Lung (tissue), 16 donors: ENCODE measurements around the gene MEIS2. TPM values are rescaled to one million over a fixed set of nuclear protein-coding genes. Genes with fewer than 3 reads are reported as not detected.
A peak's percentile ranks its signal among the peaks of the same experiment; 100 is the strongest.

ENCODE experiments used
- ATAC-seq: fragments of 200-7000 bp; cut with Tn5 transposase; one replicate; pipeline ENCODE4 v1.9.1; 2020; ENCODE audit warnings: moderate number of reproducible peaks; ENCODE audit not compliant: insufficient read depth, low FRiP score
- DNase-seq, 3 donors: peaks; one replicate each; pipeline ENCODE4 v3.0.0-alpha.2; 2013 to 2017
- H3K27ac ChIP-seq, 2 donors: one replicate each; pipeline ENCODE4 v1.5.1; 2013; ENCODE audit warnings: mild to moderate bottlenecking in 2 of 2, moderate library complexity in 2 of 2, control low read depth in 1 of 2, inconsistent platforms in 1 of 2, low read depth in 1 of 2, low read length in 1 of 2
- H3K27me3 ChIP-seq, 3 donors: one replicate each; pipeline ENCODE4 v1.5.1; 2013; ENCODE audit warnings: low read length in 2 of 3; ENCODE audit not compliant: control insufficient read depth in 3 of 3, insufficient read depth in 3 of 3
- H3K36me3 ChIP-seq, 4 donors: one replicate each; pipeline ENCODE4 v1.5.1; 2013; ENCODE audit warnings: low read length in 4 of 4, mild to moderate bottlenecking in 1 of 4, moderate library complexity in 1 of 4; ENCODE audit not compliant: control insufficient read depth in 4 of 4, insufficient read depth in 4 of 4
- H3K4me1 ChIP-seq, 5 donors: one replicate each; pipeline ENCODE4 v1.5.1; 2013; ENCODE audit warnings: low read length in 5 of 5, mild to moderate bottlenecking in 2 of 5, moderate library complexity in 1 of 5; ENCODE audit not compliant: control insufficient read depth in 5 of 5, insufficient read depth in 5 of 5
- H3K4me3 ChIP-seq: one replicate; pipeline ENCODE4 v1.5.1; 2013; ENCODE audit warnings: mild to moderate bottlenecking, control low read depth, moderate library complexity
- H3K9ac ChIP-seq, 2 donors: one replicate each; pipeline ENCODE4 v1.5.1; 2013; ENCODE audit warnings: low read length in 2 of 2, control low read depth in 1 of 2; ENCODE audit not compliant: insufficient read depth in 1 of 2
- H3K9me3 ChIP-seq, 4 donors: one replicate each; pipeline ENCODE4 v1.5.1; 2013; ENCODE audit warnings: low read length in 3 of 4, mild to moderate bottlenecking in 1 of 4, moderate library complexity in 1 of 4; ENCODE audit not compliant: control insufficient read depth in 4 of 4, insufficient read depth in 3 of 4
- WGBS, 2 donors: extraction: QIAGEN DNeasy Blood & Tissue Kit; methylation state at CpG; one replicate each; pipeline ENCODE4 v1.1.7; 2013; 5-methylcytosine and 5-hydroxymethylcytosine counted together
- long read RNA-seq, 5 donors: transcript quantifications; one replicate each; lab custom pipeline, GENCODE V29; 2026
- polyA plus RNA-seq, 2 donors: library from polyadenylated mRNA; stranded (reverse); fragments of 200-250 nt; gene quantifications; one replicate each; pipeline ENCODE4 v1.2.1, GENCODE V29; 2013
- total RNA-seq, 2 donors: library from RNA; depleted of rRNA in 1 of 2; stranded (reverse); fragments of >200 nt in 1 of 2; gene quantifications; one replicate each; pipeline ENCODE4 v1.2.1, GENCODE V29; 2014 to 2021
- TF ChIP-seq, protein P1 (sequence below): IDR thresholded peaks from 2 replicates; pipeline ENCODE4 v1.5.1; 2012; ENCODE audit warnings: mild to moderate bottlenecking; ENCODE audit errors: control extremely low read depth, extremely low read depth
- donor health status: control.
- donor health status: control.
- donor health status: Bipolar disorder and iron deficiency.
- donor health status: healthy.
- donor health status: DM: yes; HTN: yes; CAD: no.

The MEIS2 gene
- total RNA-seq (10 to 100 TPM; 18.9 to 47.5 TPM), polyA plus RNA-seq (1 to 10 TPM; 5.6 to 8.4 TPM)
- long read RNA-seq, donor 1, full-length matches to known transcripts = 3 of 3 reads
- long read RNA-seq, donor 1, partial matches to known transcripts = 0 of 3 reads
- long read RNA-seq, donor 1, other reads (novel, unspliced or antisense) = 0 of 3 reads
- long read RNA-seq, donor 2, partial matches to known transcripts = 6 of 6 reads
- long read RNA-seq, donor 2, other reads (novel, unspliced or antisense) = 0 of 6 reads
- long read RNA-seq, donor 3, partial matches to known transcripts = 0 of 2 reads
- long read RNA-seq, donor 3, other reads (novel, unspliced or antisense) = 0 of 2 reads
- long read RNA-seq, donor 4 = 0 reads
- long read RNA-seq, donor 5, full-length matches to known transcripts = 7 of 7 reads
- long read RNA-seq, donor 5, partial matches to known transcripts = 0 of 7 reads
- long read RNA-seq, donor 5, other reads (novel, unspliced or antisense) = 0 of 7 reads

DNA sequence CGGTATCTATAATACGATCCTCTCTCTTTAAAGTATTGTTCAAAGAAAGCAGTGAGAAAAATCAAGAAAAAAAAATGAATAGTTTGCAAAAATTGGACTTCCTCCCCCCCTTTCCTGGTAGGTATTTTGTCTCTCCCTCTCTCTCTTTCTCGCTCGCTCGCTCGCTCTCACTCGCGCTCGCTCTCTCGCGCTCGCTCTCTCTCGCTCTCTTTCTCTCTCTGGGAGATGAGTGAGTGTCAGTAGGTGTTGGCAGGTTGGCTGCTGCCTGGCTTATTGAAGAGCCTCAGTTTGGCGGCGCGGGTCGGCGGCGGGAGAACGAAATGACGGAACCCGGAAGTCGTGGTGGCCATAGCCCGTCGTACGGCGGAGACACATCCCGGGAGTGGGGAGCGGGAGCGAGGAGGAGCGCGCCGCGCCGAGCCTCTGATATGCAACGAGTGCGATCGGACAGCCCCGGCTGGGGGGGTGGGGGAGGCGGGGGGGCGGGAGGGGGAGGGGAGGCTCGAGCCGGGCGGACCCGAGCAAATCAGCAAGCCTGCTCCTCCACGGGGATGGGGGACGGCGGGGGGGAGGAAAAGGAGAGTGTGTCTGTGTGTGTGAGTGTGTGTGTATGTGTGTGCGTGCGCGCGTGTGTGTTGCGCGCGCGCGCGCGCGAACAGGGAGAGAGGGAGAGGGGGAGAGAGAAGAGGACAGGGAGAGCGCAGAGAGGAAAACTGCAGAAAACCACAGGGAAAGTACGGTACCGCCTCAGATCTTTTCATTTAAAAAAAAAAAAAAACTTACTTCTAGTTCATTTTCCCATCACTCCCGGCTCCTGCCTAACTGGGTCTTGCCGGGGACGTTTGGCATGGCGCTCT is at the start of gene MEIS2:
Gene MEIS2 (minus strand): TSS at position 441 of the 857 bp plus-strand sequence. CDS start 1,083 bp downstream, outside the sequence.
- ATAC-seq (peak; percentile 59), DNase-seq (peak; percentile 96 to 98 (median 96))
- H3K9me3 ChIP-seq = no peaks in the 10 kb centered on the region
- H3K4me3 ChIP-seq = peak within 1 kb of the TSS; percentile 77
- WGBS, 2 donors = 1% methylated on average over 39 to 66 of the region's 67 CpGs
- H3K9ac ChIP-seq = peak within 1 kb of the TSS; percentile 67 to 91
- peak within 1 kb of the TSS; percentile 96 to 97 for H3K27ac ChIP-seq
- peaks cover 0 to 33% (median 19%) of the 10 kb centered on the region in 3 donors for H3K27me3 ChIP-seq
- H3K4me1 ChIP-seq = peaks cover 0 to 28% (median 2%) of the 10 kb centered on the region in 5 donors
- peaks cover 0 to 4% (median 0%) of the 10 kb centered on the region in 4 donors for H3K36me3 ChIP-seq
- TF ChIP-seq, protein P1, sequence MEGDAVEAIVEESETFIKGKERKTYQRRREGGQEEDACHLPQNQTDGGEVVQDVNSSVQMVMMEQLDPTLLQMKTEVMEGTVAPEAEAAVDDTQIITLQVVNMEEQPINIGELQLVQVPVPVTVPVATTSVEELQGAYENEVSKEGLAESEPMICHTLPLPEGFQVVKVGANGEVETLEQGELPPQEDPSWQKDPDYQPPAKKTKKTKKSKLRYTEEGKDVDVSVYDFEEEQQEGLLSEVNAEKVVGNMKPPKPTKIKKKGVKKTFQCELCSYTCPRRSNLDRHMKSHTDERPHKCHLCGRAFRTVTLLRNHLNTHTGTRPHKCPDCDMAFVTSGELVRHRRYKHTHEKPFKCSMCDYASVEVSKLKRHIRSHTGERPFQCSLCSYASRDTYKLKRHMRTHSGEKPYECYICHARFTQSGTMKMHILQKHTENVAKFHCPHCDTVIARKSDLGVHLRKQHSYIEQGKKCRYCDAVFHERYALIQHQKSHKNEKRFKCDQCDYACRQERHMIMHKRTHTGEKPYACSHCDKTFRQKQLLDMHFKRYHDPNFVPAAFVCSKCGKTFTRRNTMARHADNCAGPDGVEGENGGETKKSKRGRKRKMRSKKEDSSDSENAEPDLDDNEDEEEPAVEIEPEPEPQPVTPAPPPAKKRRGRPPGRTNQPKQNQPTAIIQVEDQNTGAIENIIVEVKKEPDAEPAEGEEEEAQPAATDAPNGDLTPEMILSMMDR = no peak

DNA sequence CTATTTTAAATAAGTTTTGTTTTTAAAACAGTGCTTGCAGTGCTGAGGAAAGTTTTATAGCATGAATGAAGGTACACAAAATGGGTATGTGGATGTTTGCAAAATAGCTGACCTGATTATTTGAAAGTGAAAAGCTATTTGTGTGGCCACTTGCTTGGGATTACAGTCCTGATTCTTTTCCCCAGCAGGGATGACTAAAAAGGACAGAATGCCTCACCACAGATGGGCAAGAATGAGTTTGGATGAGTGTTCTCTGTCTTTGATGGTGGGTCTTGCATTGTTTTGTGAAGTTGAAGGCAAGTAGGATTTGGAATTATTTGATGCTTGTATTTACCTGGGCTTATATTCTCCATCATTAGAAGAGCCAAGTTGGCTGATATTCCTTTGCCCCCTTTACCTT is 48.8 kb upstream of the MEIS2 start:
- TF ChIP-seq, protein P1 = no peak
- DNase-seq (no peak), ATAC-seq (no peak)
- no peak overlapping the region for H3K4me3 ChIP-seq
- no peak overlapping the region for H3K9ac ChIP-seq
- H3K27me3 ChIP-seq = no peaks in the 10 kb centered on the region
- H3K36me3 ChIP-seq = no peaks in the 10 kb centered on the region
- no peak overlapping the region for H3K27ac ChIP-seq
- H3K4me1 ChIP-seq = no peaks in the 10 kb centered on the region
- H3K9me3 ChIP-seq = no peaks in the 10 kb centered on the region

DNA sequence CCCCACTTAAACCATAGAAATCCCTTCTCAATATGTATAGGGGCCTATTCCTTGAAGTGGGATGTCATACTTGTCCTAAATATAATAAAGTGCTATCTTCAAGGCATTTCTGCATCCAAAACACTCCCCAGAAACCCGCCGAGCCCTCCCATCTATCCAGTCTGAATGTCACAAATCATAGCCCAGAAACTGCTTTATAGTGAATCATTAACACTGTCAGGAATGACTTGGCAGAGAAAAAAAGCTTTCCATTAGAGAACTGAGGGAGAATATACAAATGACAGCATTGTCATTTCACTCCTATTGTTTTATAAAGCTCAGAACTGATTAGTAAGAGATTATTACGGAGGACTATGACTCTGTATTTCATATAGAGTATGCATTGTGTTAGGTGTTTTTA is 48.4 kb upstream of the MEIS2 start:
- no peak overlapping the region for H3K9ac ChIP-seq
- H3K4me1 ChIP-seq = no peaks in the 10 kb centered on the region
- H3K27ac ChIP-seq = no peak overlapping the region
- no peak overlapping the region for H3K4me3 ChIP-seq
- no peak for DNase-seq
- TF ChIP-seq, protein P1 = no peak
- 74 to 79% methylated on average over 3 of the region's 3 CpGs for WGBS, 2 donors
- H3K9me3 ChIP-seq = no peaks in the 10 kb centered on the region
- H3K36me3 ChIP-seq = no peaks in the 10 kb centered on the region
- no peaks in the 10 kb centered on the region for H3K27me3 ChIP-seq
- no peak for ATAC-seq
